Measurements from ENCODE around the gene CTSW.
"Not testable (repeated sequence)": the region's sequence is repeated elsewhere in the genome, so short reads cannot be mapped to it uniquely, and the experiment has no call there.

Gene CTSW, protein sequence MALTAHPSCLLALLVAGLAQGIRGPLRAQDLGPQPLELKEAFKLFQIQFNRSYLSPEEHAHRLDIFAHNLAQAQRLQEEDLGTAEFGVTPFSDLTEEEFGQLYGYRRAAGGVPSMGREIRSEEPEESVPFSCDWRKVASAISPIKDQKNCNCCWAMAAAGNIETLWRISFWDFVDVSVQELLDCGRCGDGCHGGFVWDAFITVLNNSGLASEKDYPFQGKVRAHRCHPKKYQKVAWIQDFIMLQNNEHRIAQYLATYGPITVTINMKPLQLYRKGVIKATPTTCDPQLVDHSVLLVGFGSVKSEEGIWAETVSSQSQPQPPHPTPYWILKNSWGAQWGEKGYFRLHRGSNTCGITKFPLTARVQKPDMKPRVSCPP

DNA sequence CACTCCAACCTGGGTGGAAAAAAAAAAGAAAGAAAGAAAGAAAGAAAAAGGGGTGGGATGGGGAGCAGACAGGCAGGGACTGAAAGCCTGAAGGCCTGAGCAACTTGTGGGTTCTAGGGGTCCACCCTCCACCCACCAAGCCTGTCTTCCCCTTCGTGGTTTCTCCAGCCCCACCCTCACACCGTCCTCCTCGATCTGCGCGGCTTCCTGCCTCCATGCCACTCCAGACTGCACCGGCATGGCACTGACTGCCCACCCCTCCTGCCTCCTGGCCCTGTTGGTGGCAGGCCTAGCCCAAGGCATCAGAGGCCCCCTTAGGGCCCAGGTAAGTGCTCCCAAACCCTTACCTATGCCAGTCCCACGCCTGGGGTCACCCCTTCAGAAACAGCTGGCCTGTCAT lies at the start of gene CTSW:
Gene CTSW (plus strand): TSS at position 221 of the 400 bp plus-strand sequence. CDS start 18 bp downstream, at position 239.
- Histone ChIP-seq H3K36me3 (replicated peaks) (peaks cover 29% of the 10 kb centered on the region), H3K4me3 (ENCODE audit: low read depth, low read length) (no peak within 1 kb of the TSS), H3K27me3 (replicated peaks) (no peaks in the 10 kb centered on the region), H3K27ac (no peak within 1 kb of the TSS)
- TF ChIP-seq, protein P1, sequence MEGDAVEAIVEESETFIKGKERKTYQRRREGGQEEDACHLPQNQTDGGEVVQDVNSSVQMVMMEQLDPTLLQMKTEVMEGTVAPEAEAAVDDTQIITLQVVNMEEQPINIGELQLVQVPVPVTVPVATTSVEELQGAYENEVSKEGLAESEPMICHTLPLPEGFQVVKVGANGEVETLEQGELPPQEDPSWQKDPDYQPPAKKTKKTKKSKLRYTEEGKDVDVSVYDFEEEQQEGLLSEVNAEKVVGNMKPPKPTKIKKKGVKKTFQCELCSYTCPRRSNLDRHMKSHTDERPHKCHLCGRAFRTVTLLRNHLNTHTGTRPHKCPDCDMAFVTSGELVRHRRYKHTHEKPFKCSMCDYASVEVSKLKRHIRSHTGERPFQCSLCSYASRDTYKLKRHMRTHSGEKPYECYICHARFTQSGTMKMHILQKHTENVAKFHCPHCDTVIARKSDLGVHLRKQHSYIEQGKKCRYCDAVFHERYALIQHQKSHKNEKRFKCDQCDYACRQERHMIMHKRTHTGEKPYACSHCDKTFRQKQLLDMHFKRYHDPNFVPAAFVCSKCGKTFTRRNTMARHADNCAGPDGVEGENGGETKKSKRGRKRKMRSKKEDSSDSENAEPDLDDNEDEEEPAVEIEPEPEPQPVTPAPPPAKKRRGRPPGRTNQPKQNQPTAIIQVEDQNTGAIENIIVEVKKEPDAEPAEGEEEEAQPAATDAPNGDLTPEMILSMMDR (IDR thresholded peaks at IDR 0.05; ENCODE audit: low read depth, low read length, missing control alignments) = no peak
- in situ Hi-C loops (cut with HindIII; ENCODE audit: low pct_ligation_motif_present, low sequenced_read_pairs) = no loop called here
- no peak for DNase-seq

DNA sequence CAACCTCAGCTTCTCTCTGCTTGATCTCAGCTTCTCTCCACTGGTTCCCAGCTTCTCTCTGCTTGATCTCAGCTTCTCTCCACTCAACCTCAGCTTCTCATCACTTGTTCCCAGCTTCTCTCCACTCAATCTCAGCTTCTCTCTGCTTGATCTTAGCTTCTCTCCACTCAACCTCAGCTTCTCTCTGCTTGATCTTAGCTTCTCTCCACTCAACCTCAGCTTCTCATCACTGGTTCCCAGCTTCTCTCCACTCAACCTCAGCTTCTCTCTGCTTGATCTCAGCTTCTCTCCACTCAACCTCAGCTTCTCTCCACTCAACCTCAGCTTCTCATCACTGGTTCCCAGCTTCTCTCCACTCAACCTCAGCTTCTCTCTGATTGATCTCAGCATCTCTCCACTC lies 47.4 kb upstream of the CTSW start:
- in situ Hi-C loops (cut with HindIII; ENCODE audit: low pct_ligation_motif_present, low sequenced_read_pairs); H3K36me3 ChIP-seq (replicated peaks); H3K27ac ChIP-seq; DNase-seq; H3K4me3 ChIP-seq (ENCODE audit: low read depth, low read length); H3K27me3 ChIP-seq (replicated peaks): not testable (repeated sequence)

DNA sequence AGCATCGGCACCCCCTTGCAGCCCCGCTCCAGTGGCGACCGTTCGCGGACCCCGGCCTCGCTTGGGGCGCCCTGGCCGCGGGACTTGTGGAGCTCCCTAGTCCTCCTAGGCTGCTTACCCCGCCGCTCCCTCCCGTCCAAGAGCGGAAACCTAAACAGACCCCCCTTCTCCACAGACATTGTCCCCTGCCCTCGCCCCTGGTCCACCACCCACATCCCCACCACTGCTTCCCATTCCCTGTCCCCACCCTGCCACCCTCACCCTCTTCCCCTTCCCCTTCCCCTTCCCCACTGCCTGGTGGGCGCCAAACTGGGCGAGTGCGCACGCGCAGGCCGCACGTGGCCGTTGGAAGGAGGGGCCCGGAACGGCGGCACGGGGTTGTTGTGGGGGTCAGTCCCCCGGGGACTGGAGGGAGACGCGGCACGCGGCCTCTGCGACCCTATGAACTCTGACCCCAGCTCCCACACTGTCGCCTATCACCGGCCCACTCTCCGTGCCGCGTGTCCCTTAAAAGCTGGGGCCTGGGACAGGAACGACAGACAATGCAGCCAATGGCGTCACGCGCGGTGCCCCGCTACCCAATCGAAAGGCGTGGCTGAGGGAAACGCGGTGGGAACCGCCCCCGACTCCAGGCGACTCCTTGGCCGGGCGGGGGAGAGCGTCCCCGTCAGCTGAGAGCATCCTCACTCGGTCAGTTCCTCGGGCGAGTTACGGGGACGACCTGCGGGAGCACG lies 46.2 kb upstream of the CTSW start, which contains the start of gene SNX32:
Gene SNX32 (plus strand): TSS at position 667 of the 734 bp plus-strand sequence. CDS start 103 bp downstream, outside the sequence.
- Histone ChIP-seq H3K36me3 (replicated peaks) (no peaks in the 10 kb centered on the region), H3K4me3 (ENCODE audit: low read depth, low read length) (peak within 1 kb of the TSS; percentile 74), H3K27me3 (replicated peaks) (no peaks in the 10 kb centered on the region), H3K27ac (peak within 1 kb of the TSS; percentile 58)
- peak; percentile 90 for DNase-seq
- in situ Hi-C loops (cut with HindIII; ENCODE audit: low pct_ligation_motif_present, low sequenced_read_pairs) = no loop called here
- TF ChIP-seq, protein P1 (IDR thresholded peaks at IDR 0.05; ENCODE audit: low read depth, low read length, missing control alignments) = no peak

DNA sequence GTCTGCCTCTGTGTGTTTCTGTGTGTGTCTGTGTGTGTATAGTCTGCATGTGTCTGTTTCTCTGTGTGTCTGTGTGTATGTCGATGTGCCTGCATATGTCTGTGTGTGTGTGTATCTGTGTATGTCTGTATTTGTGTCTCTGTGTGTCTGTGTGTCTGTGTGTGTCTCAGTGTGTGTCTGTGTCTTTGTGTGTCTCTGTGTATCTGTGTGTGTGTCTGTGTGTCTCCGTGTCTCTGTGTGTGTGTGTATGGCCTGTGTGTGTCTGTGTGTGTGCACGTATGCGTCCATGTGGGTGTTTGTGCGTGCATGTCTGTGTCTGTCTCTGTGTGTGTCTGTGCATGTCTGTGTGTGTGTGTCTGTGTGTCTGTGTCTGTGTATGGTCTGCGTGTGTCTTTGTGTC lies 45.4 kb upstream of the CTSW start:
- no peak for DNase-seq
- TF ChIP-seq, protein P1 (IDR thresholded peaks at IDR 0.05; ENCODE audit: low read depth, low read length, missing control alignments) = no peak
- Histone ChIP-seq H3K27me3 (replicated peaks) (no peaks in the 10 kb centered on the region), H3K27ac (no peak overlapping the region), H3K4me3 (ENCODE audit: low read depth, low read length) (peak overlapping the region; percentile 74), H3K36me3 (replicated peaks) (no peaks in the 10 kb centered on the region)
- in situ Hi-C loops (cut with HindIII; ENCODE audit: low pct_ligation_motif_present, low sequenced_read_pairs) = no loop called here

DNA sequence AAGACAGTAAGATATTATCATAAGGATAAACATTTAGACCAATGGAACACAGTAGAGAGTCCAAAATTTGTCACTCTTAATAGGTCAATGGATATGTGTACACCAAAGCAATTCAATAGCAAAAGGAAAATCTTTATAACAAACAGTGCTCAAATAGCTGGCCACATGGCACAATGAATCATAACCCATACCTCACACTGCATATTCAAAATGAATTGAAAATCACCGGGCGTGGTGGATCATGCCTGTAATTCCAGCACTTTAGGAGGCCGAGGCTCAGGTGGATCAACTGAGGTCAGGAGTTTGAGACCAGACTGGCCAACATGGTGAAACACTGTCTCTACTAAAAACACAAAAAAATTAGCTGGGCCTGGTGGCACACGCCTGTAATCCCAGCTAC lies 37.5 kb upstream of the CTSW start:
- Histone ChIP-seq H3K27ac (no peak overlapping the region), H3K36me3 (replicated peaks) (no peaks in the 10 kb centered on the region), H3K27me3 (replicated peaks) (no peaks in the 10 kb centered on the region), H3K4me3 (ENCODE audit: low read depth, low read length) (no peak overlapping the region)
- TF ChIP-seq, protein P1 (IDR thresholded peaks at IDR 0.05; ENCODE audit: low read depth, low read length, missing control alignments) = no peak
- in situ Hi-C loops (cut with HindIII; ENCODE audit: low pct_ligation_motif_present, low sequenced_read_pairs) = no loop called here
- DNase-seq = no peak

DNA sequence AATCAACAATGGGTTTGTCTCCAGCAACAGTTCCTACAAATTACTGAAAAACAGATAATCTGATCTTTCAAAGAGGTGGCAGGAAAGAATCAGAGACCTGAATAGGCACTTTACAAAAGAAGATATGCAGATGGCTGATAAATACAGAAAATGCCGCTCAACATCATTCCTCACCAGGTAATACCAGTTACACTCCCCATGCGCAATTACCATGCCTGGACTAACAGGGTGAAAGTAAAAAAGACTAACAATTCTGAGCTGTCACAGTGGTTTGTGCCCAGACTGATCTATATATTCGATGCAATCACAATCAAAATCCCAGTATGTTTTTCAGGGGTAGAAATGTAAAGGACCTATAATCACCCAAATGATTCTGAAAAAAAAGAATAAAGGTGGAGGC lies 35.8 kb upstream of the CTSW start:
- TF ChIP-seq, protein P1 (IDR thresholded peaks at IDR 0.05; ENCODE audit: low read depth, low read length, missing control alignments) = no peak
- no peak overlapping the region for H3K4me3 ChIP-seq (ENCODE audit: low read depth, low read length)
- in situ Hi-C loops (cut with HindIII; ENCODE audit: low pct_ligation_motif_present, low sequenced_read_pairs) = no loop called here
- no peak overlapping the region for H3K27ac ChIP-seq
- no peak for DNase-seq
- H3K36me3 ChIP-seq (replicated peaks) = no peaks in the 10 kb centered on the region
- no peaks in the 10 kb centered on the region for H3K27me3 ChIP-seq (replicated peaks)
